Muscle layer of colon (tissue), 2 donors: ENCODE results near the gene EPS15.
"Not testable (repeated sequence)": the region's sequence is repeated elsewhere in the genome, so short reads cannot be mapped to it uniquely, and the experiment has no call there.

Experiments
- H3K27ac ChIP-seq: one replicate; pipeline ENCODE4 v1.7.0; 2013; ENCODE audit warnings: low read depth, mild to moderate bottlenecking, low read length, moderate library complexity
- H3K27me3 ChIP-seq, 2 donors: one replicate each; pipeline ENCODE4 v1.7.0; 2013; ENCODE audit warnings: low read length in 2 of 2, mild to moderate bottlenecking in 2 of 2; ENCODE audit not compliant: insufficient read depth in 2 of 2, control insufficient read depth in 1 of 2
- H3K36me3 ChIP-seq: one replicate; pipeline ENCODE4 v1.7.0; 2013; ENCODE audit warnings: mild to moderate bottlenecking, low read length; ENCODE audit not compliant: insufficient read depth
- H3K4me1 ChIP-seq: one replicate; pipeline ENCODE4 v1.7.0; 2013; ENCODE audit warnings: mild to moderate bottlenecking, low read length; ENCODE audit not compliant: insufficient read depth
- H3K4me3 ChIP-seq, 2 donors: one replicate each; pipeline ENCODE4 v1.7.0; 2013; ENCODE audit warnings: low read length in 2 of 2, low read depth in 1 of 2, mild to moderate bottlenecking in 1 of 2, moderate library complexity in 1 of 2
- H3K9ac ChIP-seq: one replicate; pipeline ENCODE4 v1.7.0; 2013; ENCODE audit warnings: low read length
- H3K9me3 ChIP-seq: one replicate; pipeline ENCODE4 v1.7.0; 2013; ENCODE audit warnings: mild to moderate bottlenecking, low read length
- donor health status: abdominal sarcoma.
- donor health status: Adenocarcinoma of cecum.

EPS15 gene

DNA sequence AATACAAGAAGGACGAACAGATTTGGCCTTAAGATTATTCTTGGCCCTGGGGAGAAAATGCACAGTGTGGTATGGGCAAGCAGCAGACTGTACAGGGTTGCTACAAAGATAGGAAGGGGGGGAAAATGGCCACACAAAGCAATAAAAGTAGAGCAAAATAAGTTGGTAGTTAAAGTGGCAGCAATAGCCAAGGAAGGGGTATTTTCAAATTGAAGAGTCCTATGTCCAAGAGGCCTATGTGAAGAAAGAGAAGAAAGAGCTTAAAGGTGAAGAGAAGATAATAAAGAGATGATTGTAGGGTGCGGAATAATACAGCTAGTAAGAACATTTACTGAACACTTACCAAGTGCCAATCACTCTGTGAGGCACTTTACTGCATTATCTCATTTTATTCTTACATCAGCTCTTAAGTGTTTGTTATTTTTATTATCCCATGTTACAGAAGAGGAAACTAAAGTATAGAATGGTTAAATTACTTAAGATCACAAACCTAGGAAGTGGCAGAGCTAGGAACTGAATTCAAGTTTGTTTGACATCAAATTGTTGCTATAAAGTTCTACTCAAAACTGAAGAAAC, 100.6 kb downstream of the EPS15 start:
- H3K27me3 ChIP-seq: no peaks in the 10 kb centered on the region
- H3K36me3 ChIP-seq: no peaks in the 10 kb centered on the region
- H3K9me3 ChIP-seq: no peaks in the 10 kb centered on the region
- no peak overlapping the region for H3K9ac ChIP-seq
- H3K4me1 ChIP-seq: no peaks in the 10 kb centered on the region
- H3K27ac ChIP-seq: no peak overlapping the region
- H3K4me3 ChIP-seq: no peak overlapping the region

DNA sequence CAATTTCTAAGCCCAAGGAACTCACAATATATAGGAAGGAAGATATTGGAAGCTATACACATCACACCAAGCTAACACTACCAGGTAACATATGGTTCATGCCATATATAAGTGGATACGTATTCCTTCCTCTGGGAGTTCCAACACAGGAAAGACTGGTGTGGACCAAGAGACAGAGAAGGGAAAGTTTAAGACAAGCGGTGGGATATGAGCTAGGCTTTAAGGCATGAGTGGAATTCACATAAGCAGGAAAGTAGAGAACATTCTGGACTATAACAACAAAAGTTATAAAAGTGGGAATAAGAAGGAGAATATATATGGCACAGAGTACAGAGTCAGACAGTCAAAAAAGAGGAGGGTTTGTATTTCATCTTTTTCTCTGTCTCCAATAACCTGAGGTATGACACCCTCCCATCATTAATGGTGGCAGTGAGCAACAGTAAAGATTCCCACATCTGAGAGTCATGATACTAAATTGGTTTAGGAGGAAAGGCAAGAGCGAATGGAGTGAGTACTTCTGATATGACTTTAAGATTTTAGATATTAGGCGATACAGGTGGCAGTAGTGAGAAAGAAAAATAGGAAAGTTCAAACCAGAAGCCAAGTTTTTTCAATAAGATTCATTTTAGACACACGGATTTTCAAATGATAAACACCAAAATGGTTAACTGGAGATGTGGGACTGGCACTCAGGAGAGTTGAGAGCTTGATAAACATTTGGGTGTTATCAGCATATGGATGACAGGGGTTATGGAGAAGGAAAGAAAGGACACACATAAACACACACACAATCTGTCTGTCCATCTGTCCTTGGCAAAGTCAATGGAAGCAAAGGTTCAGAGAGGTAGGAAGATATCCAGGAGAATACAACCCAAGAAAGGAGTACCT, 101.3 kb downstream of the EPS15 start:
- Histone ChIP-seq H3K27ac (no peak overlapping the region), H3K4me3 (no peak overlapping the region), H3K36me3 (no peaks in the 10 kb centered on the region)

GRCh38 chr1:51416910-51417309, 102.2 kb downstream of the EPS15 start:
- Histone ChIP-seq H3K36me3 (no peaks in the 10 kb centered on the region), H3K9ac (no peak overlapping the region), H3K4me3 (no peak overlapping the region), H3K27me3 (no peaks in the 10 kb centered on the region), H3K27ac (no peak overlapping the region), H3K9me3 (no peaks in the 10 kb centered on the region), H3K4me1 (no peaks in the 10 kb centered on the region)

More for the DNA sequence above, 101.3 kb downstream of the EPS15 start:
- Histone ChIP-seq H3K9me3 (no peaks in the 10 kb centered on the region), H3K4me1 (no peaks in the 10 kb centered on the region), H3K27me3 (no peaks in the 10 kb centered on the region), H3K9ac (no peak overlapping the region)

GRCh38 chr1:51415963-51416362, 103.1 kb downstream of the EPS15 start:
- no peak overlapping the region for H3K27ac ChIP-seq
- H3K36me3 ChIP-seq: no peaks in the 10 kb centered on the region
- H3K4me1 ChIP-seq: no peaks in the 10 kb centered on the region
- H3K9ac ChIP-seq: no peak overlapping the region
- no peaks in the 10 kb centered on the region for H3K27me3 ChIP-seq
- H3K4me3 ChIP-seq: no peak overlapping the region
- H3K9me3 ChIP-seq: no peaks in the 10 kb centered on the region

DNA sequence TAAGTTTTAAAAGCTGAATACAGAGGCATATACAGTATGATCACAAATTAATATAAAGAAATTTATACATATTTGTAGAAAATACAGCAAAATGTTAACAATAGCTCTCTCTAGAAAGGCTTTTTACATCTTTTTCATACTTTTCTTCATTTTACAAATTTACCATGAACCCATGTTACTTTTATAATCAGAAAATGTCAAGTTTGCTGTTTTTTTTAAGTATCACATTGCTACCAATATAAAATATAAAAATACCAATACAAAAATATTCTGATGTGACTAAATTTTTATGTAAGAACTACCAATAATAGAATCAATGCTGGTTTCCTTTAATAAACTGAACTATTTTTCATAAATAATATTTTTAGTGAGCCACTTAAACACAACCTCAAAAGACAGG, 104.3 kb downstream of the EPS15 start:
- Histone ChIP-seq H3K27me3 (no peaks in the 10 kb centered on the region), H3K9ac (no peak overlapping the region), H3K27ac (no peak overlapping the region), H3K4me3 (no peak overlapping the region), H3K36me3 (no peaks in the 10 kb centered on the region), H3K4me1 (no peaks in the 10 kb centered on the region), H3K9me3 (no peaks in the 10 kb centered on the region)

GRCh38 chr1:51411820-51412219, 107.2 kb downstream of the EPS15 start:
- H3K27ac ChIP-seq, H3K9ac ChIP-seq, H3K4me3 ChIP-seq, H3K9me3 ChIP-seq, H3K27me3 ChIP-seq, H3K4me1 ChIP-seq: not testable (repeated sequence)
- H3K36me3 ChIP-seq: peaks cover 24% of the 10 kb centered on the region

DNA sequence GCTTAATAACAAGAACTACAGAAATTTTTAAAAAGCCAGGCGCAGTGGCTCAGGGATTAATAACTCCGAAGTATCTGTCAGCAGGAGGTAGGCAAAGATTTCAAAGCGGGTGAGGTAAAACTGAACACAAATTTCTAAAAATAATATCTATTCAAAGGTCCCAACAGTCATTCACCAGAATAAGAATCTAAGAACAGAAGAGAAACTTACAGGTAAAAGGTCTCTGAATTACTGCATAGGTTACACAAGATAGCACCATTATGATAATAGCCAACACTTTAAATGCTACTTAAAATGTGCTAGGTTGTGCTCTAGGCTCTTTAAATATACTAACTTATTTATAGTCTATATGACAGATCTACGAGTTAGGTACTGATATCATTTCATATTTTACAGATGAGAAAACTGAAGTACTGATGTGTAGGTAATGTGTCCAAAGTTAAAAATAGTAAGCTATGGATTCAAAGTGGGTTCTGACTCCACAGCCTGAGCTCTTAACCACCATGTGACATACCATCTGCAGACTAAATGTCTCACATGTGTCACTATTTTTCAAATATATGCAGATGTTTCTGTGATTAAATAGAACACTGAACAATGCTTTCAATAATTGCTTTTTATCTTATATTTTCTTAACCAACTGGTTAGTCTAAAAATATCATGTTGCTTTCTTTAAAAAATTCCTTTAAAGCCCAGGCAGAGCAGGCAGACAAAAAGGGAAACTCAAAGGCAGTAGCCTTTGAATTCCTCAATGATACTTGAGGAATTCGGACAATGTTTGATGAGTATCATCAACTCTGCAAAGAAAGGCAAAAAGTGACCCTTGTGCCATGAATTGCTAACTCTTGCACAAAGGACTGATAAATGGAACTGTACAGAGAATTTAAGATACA, 108.3 kb downstream of the EPS15 start:
- Histone ChIP-seq H3K9ac (no peak overlapping the region), H3K4me3 (no peak overlapping the region), H3K27ac (no peak overlapping the region), H3K9me3 (no peaks in the 10 kb centered on the region), H3K4me1 (no peaks in the 10 kb centered on the region), H3K36me3 (peaks cover 31% of the 10 kb centered on the region), H3K27me3 (no peaks in the 10 kb centered on the region)

GRCh38 chr1:51409755-51410541, 109.1 kb downstream of the EPS15 start:
- H3K27me3 ChIP-seq, H3K9ac ChIP-seq, H3K4me3 ChIP-seq, H3K4me1 ChIP-seq, H3K27ac ChIP-seq, H3K9me3 ChIP-seq: not testable (repeated sequence)
- peaks cover 40% of the 10 kb centered on the region for H3K36me3 ChIP-seq

GRCh38 chr1:51392241-51392640, 126.8 kb downstream of the EPS15 start:
- H3K36me3 ChIP-seq: peaks cover 30% of the 10 kb centered on the region
- no peaks in the 10 kb centered on the region for H3K4me1 ChIP-seq
- H3K27me3 ChIP-seq: no peaks in the 10 kb centered on the region
- H3K4me3 ChIP-seq: no peak overlapping the region
- H3K9me3 ChIP-seq: no peaks in the 10 kb centered on the region
- no peak overlapping the region for H3K27ac ChIP-seq
- no peak overlapping the region for H3K9ac ChIP-seq

GRCh38 chr1:51390641-51391040, 128.4 kb downstream of the EPS15 start:
- H3K4me3 ChIP-seq, H3K9ac ChIP-seq, H3K27me3 ChIP-seq, H3K9me3 ChIP-seq, H3K4me1 ChIP-seq, H3K27ac ChIP-seq: not testable (repeated sequence)
- H3K36me3 ChIP-seq: peaks cover 17% of the 10 kb centered on the region

GRCh38 chr1:51387288-51387687, 131.8 kb downstream of the EPS15 start:
- not testable (repeated sequence) for H3K27me3 ChIP-seq, H3K4me1 ChIP-seq, H3K36me3 ChIP-seq, H3K27ac ChIP-seq, H3K9me3 ChIP-seq, H3K9ac ChIP-seq, H3K4me3 ChIP-seq
